HUES6 (cell line): ENCODE measurements around the gene NPIPB8.
"Not testable (repeated sequence)": the region's sequence is repeated elsewhere in the genome, so short reads cannot be mapped to it uniquely, and the experiment has no call there.

Experiments used
- H3K27ac ChIP-seq: 2 replicates; pipeline ENCODE4 v1.7.0; 2013; ENCODE audit warnings: low read depth, mild to moderate bottlenecking, low read length, inconsistent platforms
- H3K27me3 ChIP-seq: 2 replicates; pipeline ENCODE4 v1.6.1; 2013; ENCODE audit warnings: low read length; ENCODE audit not compliant: control insufficient read depth, insufficient read depth
- H3K36me3 ChIP-seq: 2 replicates; pipeline ENCODE4 v1.6.1; 2013; ENCODE audit warnings: low read length; ENCODE audit not compliant: control insufficient read depth, insufficient read depth
- H3K4me1 ChIP-seq: 2 replicates; pipeline ENCODE4 v1.6.1; 2013; ENCODE audit warnings: low read length; ENCODE audit not compliant: control insufficient read depth, insufficient read depth
- H3K4me3 ChIP-seq: 2 replicates; pipeline ENCODE4 v1.5.1; 2013; ENCODE audit warnings: low read depth, low read length
- H3K9ac ChIP-seq: one replicate; pipeline ENCODE4 v1.6.1; 2013; ENCODE audit warnings: mild to moderate bottlenecking, low read length
- H3K9me3 ChIP-seq: 2 replicates; pipeline ENCODE4 v1.6.1; 2013; ENCODE audit warnings: low read depth, low read length; ENCODE audit not compliant: control insufficient read depth, insufficient read depth

NPIPB8 gene

DNA sequence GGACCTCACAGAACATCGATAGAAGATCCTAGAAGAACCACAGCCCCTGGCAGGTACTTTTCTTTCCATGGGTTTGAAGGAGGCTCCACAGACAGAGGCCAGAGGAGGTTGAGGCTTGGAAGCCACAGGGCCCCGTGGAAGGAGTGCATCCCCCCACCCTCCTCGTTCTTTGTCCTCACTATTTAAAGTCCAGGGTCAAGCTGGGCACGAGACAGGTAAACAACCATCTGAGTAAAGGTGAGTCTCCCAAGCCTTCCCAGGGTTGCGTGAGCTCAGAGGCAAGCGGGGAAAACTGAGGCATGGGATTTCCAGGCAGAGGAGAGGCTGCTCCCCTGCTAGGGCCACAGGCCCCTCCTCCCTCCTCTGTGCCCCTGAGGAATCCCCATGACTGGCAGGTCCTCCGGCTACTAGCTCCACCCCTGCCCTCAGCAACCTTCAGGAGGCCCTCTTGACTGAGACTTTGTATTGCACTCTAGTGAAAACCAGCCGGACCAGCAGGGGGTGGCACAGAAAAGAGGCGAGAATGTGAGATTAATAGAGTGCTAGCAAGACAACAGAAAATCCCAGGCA is 40.1 kb upstream of the NPIPB8 start:
- H3K9me3 ChIP-seq: no peaks in the 10 kb centered on the region
- H3K9ac ChIP-seq: no peak overlapping the region
- no peaks in the 10 kb centered on the region for H3K36me3 ChIP-seq
- H3K27me3 ChIP-seq: no peaks in the 10 kb centered on the region
- H3K4me1 ChIP-seq: peaks cover 20% of the 10 kb centered on the region
- H3K4me3 ChIP-seq: no peak overlapping the region
- no peak overlapping the region for H3K27ac ChIP-seq

DNA sequence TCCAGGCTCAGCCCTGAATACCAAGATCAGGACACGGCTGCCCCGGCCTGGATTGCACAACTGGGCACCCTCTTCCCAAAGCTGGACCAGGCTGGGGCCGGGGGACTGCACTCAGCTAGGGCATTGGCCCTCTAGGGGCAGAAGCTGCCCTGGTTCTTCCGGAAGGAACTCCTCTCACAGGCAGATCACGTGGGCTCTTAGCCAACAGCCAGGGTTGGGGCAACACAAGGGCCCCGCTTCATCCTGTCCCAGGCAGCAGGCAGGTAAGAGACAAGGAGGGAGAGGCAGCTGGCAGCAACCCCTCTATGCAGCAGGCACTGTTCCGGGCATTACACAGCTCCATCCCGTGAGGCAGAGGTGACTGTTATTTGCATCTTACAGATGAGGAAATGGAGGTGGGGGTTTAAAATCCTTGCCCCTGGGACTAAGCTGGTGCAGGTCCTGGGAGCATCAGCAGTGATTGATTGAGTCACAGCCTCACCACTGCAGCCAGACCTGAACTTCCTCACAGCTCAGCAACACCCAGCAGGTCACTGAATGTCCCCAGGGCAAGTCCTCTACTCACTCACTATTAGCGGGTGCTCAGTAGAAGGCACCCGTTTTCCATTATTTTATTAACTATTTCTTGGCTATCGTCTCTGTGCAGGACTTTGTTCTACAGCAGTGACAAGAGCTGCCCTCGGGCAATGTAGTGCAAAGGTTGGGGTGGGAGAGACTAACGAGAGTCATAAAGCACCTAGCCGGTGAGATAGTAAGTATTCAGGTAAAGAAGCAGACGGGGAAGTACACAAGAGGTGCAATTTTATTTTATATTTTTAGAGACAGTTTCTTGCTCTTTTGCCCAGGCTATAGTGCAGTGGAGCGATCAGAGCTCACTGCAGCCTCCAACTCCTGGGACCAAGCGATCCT is 38.2 kb upstream of the NPIPB8 start:
- H3K27me3 ChIP-seq, H3K9ac ChIP-seq, H3K27ac ChIP-seq, H3K4me3 ChIP-seq, H3K36me3 ChIP-seq, H3K9me3 ChIP-seq: not testable (repeated sequence)
- peaks cover 20% of the 10 kb centered on the region for H3K4me1 ChIP-seq

DNA sequence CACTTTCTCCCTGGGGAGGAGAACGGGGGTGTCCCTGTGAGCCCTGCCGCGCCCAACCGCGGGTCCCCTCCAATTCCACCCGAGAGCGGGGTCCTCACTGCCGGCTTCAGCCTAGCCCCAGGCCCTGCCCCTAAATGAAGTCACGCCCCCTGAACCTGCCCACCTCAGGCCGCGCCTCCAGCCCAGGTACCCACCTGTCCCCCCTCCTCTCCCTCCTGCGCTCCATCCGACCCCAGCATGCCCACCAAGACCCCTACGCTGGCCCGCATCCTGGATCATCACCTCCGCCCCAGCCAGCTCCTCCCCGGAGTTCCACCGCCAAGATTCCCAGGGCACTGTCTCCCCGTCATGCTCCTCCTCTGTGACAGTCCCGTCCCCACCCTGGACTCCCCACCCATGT is 36.9 kb upstream of the NPIPB8 start:
- not testable (repeated sequence) for H3K36me3 ChIP-seq, H3K9ac ChIP-seq, H3K27ac ChIP-seq, H3K4me3 ChIP-seq, H3K27me3 ChIP-seq, H3K9me3 ChIP-seq
- peaks cover 20% of the 10 kb centered on the region for H3K4me1 ChIP-seq

DNA sequence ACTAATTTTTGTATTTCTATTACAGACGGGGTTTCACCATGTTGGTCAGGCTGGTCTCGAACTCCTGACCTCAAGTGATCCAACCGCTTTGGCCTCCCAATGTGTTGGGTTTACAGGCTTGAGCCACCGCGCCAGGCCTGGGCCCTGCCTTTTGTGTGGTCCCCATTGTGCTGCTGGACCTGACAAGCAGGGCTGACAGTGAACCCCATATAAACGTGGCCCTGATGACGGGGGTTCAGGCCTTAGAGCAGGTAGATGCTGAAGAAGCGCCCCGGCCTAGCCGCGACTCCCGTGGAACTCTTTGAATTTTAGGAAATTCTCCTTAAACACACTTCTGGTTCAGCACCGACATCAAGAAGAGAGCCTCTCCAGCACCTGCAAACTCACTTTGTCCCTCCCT is 36.3 kb upstream of the NPIPB8 start:
- not testable (repeated sequence) for H3K36me3 ChIP-seq, H3K27me3 ChIP-seq, H3K4me3 ChIP-seq, H3K27ac ChIP-seq, H3K9ac ChIP-seq, H3K9me3 ChIP-seq
- H3K4me1 ChIP-seq: peaks cover 16% of the 10 kb centered on the region

DNA sequence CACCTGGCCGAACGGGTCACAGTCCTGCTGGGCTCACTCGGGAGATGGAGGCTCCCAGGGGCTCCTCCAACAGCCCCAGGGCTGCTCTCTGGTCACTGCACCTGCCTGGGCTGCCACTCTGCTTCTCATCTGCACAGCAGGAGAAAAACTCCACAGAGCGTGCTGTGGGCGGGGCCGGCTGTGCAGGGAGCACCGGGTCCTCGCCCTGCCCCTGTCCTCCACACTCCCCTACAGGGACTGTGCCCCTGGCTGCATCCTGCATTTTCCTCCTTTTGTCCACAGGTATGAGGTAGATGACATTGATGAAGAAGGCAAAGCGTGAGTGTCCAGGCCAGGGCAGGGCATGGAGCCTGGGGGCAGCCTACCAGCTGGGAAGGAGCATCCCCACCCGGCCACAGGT is 35.8 kb upstream of the NPIPB8 start:
- peaks cover 12% of the 10 kb centered on the region for H3K4me1 ChIP-seq
- H3K27me3 ChIP-seq, H3K4me3 ChIP-seq, H3K9ac ChIP-seq, H3K9me3 ChIP-seq, H3K27ac ChIP-seq, H3K36me3 ChIP-seq: not testable (repeated sequence)

DNA sequence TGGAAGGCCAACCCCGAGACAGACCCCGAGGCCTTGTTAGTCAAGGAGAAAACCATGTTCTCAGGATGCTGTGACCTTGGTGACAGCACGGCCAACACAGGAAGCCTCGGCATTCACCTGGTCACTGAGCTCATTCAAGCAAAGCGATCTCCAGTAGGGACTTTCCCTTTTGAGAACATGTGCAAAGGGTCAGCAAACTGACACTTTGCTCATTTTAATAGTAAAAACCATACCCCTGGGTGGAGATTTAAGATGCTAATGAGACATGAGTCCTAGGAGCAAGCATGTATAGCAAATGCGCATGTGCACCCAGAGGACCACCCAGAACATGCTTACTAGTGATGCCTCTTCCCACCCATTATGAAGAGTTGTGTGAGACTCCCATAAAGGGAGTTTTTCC is 35.3 kb upstream of the NPIPB8 start:
- no peaks in the 10 kb centered on the region for H3K9me3 ChIP-seq
- no peaks in the 10 kb centered on the region for H3K27me3 ChIP-seq
- peaks cover 7% of the 10 kb centered on the region for H3K4me1 ChIP-seq
- no peak overlapping the region for H3K27ac ChIP-seq
- H3K9ac ChIP-seq: no peak overlapping the region
- H3K36me3 ChIP-seq: no peaks in the 10 kb centered on the region
- H3K4me3 ChIP-seq: no peak overlapping the region

DNA sequence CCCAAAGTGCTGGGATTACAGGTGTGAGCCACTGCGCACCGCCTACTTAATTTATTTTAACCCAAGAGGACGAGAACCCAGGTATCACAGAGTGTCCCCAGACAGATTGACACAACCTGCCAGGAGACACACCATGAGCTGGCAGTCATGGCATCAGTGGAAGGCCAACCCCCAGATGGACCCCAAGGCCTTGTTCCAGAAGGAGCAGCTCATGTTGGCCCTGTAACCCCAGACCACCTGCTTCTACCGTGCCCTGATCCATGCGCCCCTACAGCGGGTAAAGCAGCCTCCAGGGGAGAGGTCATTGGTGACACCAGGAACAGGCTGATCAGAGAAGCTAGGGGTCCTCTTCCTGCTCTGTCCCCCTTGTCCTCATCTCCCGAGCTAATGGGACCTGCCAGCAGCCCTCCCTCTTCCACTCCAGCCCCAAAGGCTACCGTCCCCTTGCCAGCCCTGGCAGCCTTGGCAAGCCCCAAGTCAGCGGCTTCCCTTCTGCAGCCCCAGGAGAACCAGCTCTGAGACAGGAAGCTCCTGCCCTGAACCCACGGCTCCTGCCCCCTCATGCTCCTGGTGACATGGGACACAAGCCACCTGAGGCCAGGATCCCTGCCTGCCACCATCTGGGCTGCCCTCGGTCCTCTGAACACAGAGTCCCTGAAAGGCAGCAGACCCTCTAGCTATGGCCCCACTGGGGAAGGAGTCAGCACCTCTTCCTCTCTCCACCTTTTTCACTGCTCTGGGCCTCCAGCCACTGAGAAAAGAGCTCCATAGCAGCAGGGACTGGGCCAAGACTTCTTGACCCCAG is 34.3 kb upstream of the NPIPB8 start:
- H3K4me3 ChIP-seq: no peak overlapping the region
- no peaks in the 10 kb centered on the region for H3K9me3 ChIP-seq
- no peaks in the 10 kb centered on the region for H3K36me3 ChIP-seq
- no peak overlapping the region for H3K27ac ChIP-seq
- no peaks in the 10 kb centered on the region for H3K4me1 ChIP-seq
- no peaks in the 10 kb centered on the region for H3K27me3 ChIP-seq
- H3K9ac ChIP-seq: no peak overlapping the region

DNA sequence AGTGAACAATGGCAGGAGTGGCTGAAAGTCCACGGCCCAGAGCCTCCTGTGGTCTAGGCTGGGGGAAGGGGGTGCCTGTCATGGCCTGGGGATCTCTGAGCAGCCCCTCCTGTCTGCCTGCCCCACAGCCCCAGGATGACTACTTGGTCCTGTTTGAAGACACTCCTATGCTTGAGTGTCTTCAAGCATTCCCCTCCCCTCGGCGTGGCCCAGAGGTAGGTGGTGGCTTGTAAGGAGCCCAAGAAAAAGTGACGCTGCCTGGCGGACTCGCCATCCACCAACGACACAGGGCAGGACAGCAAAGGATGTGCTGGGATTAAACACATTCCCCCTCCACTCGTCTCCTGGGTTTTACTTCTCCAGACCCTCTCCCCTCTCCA is 33.7 kb upstream of the NPIPB8 start:
- H3K9ac ChIP-seq: no peak overlapping the region
- no peak overlapping the region for H3K4me3 ChIP-seq
- no peaks in the 10 kb centered on the region for H3K36me3 ChIP-seq
- no peak overlapping the region for H3K27ac ChIP-seq
- no peaks in the 10 kb centered on the region for H3K9me3 ChIP-seq
- H3K4me1 ChIP-seq: peaks cover 3% of the 10 kb centered on the region; the same call in 1 of the 2 replicates
- H3K27me3 ChIP-seq: no peaks in the 10 kb centered on the region

DNA sequence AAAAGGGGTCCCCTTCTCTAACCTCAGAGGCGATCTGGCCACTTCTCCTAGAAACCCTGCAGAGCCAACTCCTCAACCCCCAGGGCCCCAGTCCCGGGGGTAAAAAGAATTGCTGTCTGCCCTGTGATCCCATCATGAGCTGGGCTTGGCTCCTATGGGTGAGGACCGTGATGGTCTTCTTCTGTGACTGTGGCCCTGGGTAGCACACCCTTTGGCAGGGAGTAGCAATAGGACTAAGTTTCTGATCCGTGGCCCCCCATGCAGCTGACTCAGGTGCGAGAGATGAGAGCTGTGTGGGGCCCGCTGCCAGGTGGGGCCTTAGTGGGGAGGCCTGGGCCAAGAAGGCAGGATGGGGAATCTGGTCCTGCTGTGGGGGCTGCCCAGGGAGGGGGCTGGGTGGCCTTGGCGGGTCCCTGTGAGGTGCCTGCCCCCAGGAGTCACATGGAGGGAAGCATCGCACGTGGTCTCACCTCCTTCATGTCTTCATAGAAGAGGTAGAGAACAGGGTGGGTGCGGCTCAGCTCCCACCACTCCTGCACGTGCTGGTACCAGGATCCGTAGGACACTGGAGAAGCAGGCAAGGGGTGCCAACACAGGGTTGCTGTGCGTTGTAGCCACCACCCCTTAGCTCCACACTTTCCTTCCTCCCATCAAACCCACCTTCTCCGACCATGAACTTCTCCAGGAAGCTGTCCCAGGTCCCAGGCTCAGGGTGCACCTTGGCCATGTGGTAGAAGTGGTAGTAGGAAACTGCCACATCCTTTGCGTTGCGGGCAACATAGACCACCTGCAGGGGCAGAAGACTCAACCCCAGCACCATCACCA is 31.4 kb upstream of the NPIPB8 start:
- Histone ChIP-seq H3K4me3 (no peak overlapping the region), H3K9ac (no peak overlapping the region), H3K4me1 (peaks cover 19% of the 10 kb centered on the region), H3K27me3 (no peaks in the 10 kb centered on the region), H3K9me3 (no peaks in the 10 kb centered on the region), H3K36me3 (no peaks in the 10 kb centered on the region), H3K27ac (no peak overlapping the region)

DNA sequence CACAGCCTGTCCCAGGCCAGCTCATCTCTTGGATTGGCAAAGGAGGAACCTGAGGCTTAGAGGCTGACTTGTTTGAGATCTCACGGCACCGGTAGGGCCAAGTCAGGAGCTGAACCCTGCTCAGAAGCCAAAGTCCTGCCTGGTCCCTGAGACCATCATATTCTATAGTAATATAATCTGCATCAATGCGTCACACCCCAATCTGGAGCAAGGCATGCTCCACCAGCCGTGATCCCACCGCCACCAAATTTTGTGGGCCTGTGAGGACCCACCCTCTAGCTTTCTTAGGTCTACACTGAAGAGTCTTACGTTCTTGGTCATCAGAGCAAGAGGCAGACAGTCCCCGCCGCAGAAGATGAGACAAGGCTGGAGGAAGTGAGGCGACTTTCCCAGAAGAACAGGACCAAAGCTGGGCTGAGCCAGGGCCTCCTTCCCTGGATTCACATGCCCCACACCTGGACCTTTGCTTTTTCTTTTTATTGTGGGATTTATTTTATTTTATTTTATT is 30.7 kb upstream of the NPIPB8 start:
- Histone ChIP-seq H3K4me1 (peaks cover 19% of the 10 kb centered on the region), H3K9ac (no peak overlapping the region), H3K27ac (no peak overlapping the region), H3K4me3 (no peak overlapping the region), H3K9me3 (no peaks in the 10 kb centered on the region), H3K27me3 (no peaks in the 10 kb centered on the region), H3K36me3 (no peaks in the 10 kb centered on the region)
